Endothelial cell of umbilical vein (primary cell): ENCODE measurements around the gene GEMIN4. TPM values are rescaled to one million over a fixed set of nuclear protein-coding genes. Genes with fewer than 3 reads are reported as not detected.

Experiments
- BruUV-seq: library from RNA; stranded (reverse); fragments of 400-500 nt; replicated peaks from 2 replicates; lab custom pipeline; 2021; lab: Mats Ljungman, UMichigan
- CTCF ChIA-PET: fragments of 300-600, 350-600 bp; sonication (Branson Sonifier 250); formaldehyde crosslinking; loops from one replicate; lab custom pipeline; 2021; ENCODE audit warnings: antibody characterized with exemption, inconsistent platforms; lab: Charles Lee
- POLR2A ChIA-PET: fragments of 300-600, 350-600 bp; sonication (Branson Sonifier 250); formaldehyde crosslinking; loops from one replicate; lab custom pipeline; 2021; ENCODE audit warnings: antibody characterized with exemption, inconsistent platforms; lab: Charles Lee
- DNase-seq: peaks from one replicate; pipeline ENCODE4 v3.0.0-alpha.2; 2011; ENCODE audit warnings: low read depth, low spot score
- FAIRE-seq: peaks from 2 replicates; lab custom pipeline; 2011; peaks lifted over from hg19 to GRCh38; lab: Jason Lieb, UNC
- H2AFZ ChIP-seq: 2 replicates; pipeline ENCODE4 v1.6.0; 2012; ENCODE audit warnings: low read depth, low read length, control low read depth, inconsistent platforms
- H3K27ac ChIP-seq: 2 replicates; pipeline ENCODE4 v1.5.1; 2011; ENCODE audit warnings: low read depth, mild to moderate bottlenecking, control low read depth, low read length, moderate library complexity; ENCODE audit not compliant: insufficient read depth
- H3K27me3 ChIP-seq, 2 experiments: 2 replicates each; pipeline versions ENCODE4 v1.6.0 to v1.6.1; 2011; ENCODE audit warnings: low read length in 2 of 2, mixed read lengths in 1 of 2; ENCODE audit not compliant: control insufficient read depth in 2 of 2, insufficient read depth in 2 of 2
- H3K36me3 ChIP-seq, 2 experiments: 2 replicates in 1 of 2; 3 replicates in 1 of 2; pipeline ENCODE4 v1.5.1; 2011; ENCODE audit warnings: low read length in 2 of 2, mild to moderate bottlenecking in 1 of 2, moderate library complexity in 1 of 2; ENCODE audit not compliant: control insufficient read depth in 2 of 2, insufficient read depth in 2 of 2; ENCODE audit errors: extremely low read depth in 1 of 2
- H3K4me1 ChIP-seq: 3 replicates; pipeline ENCODE4 v1.5.1; 2011; ENCODE audit warnings: mild to moderate bottlenecking, low read length; ENCODE audit not compliant: control insufficient read depth, insufficient read depth; ENCODE audit errors: extremely low read depth
- H3K4me2 ChIP-seq: 2 replicates; pipeline ENCODE4 v1.6.1; 2011; ENCODE audit warnings: low read length, control low read depth, mixed read lengths; ENCODE audit not compliant: insufficient read depth
- H3K4me3 ChIP-seq, 3 experiments: fragments of 200-600 bp in 1 of 3; sonication (generic), shearing (Covaris generic) in 1 of 3; replicated peaks in 1 of 3; 2 replicates each; pipeline ENCODE4 v1.5.1; 2011 to 2016; ENCODE audit warnings: control low read depth in 3 of 3, low read length in 3 of 3, mild to moderate bottlenecking in 2 of 3, inconsistent platforms in 1 of 3, low read depth in 1 of 3, moderate library complexity in 1 of 3; ENCODE audit not compliant: insufficient read depth in 1 of 3
- H3K79me2 ChIP-seq: 2 replicates; pipeline ENCODE4 v1.6.0; 2012; ENCODE audit warnings: low read length, inconsistent platforms; ENCODE audit not compliant: control insufficient read depth, insufficient read depth
- H3K9ac ChIP-seq: replicated peaks from 2 replicates; pipeline ENCODE3; 2011; ENCODE audit warnings: low read length, control low read depth; ENCODE audit not compliant: insufficient read depth; ENCODE audit errors: extremely low read depth
- H3K9me1 ChIP-seq: replicated peaks from 3 replicates; pipeline ENCODE4 v1.6.0; 2011; ENCODE audit warnings: mild to moderate bottlenecking, low read length; ENCODE audit not compliant: control insufficient read depth, insufficient read depth; ENCODE audit errors: extremely low read depth
- H3K9me3 ChIP-seq: replicated peaks from 2 replicates; pipeline ENCODE4 v1.5.1; 2012; ENCODE audit warnings: low read length, inconsistent platforms; ENCODE audit not compliant: control insufficient read depth, insufficient read depth
- H4K20me1 ChIP-seq: replicated peaks from 2 replicates; pipeline ENCODE3; 2011; ENCODE audit warnings: mild to moderate bottlenecking, low read length; ENCODE audit not compliant: control insufficient read depth, insufficient read depth; ENCODE audit errors: extremely low read depth
- EZH2 ChIP-seq: IDR thresholded peaks from 2 replicates; pipeline ENCODE4 v1.6.1; 2012; ENCODE audit warnings: borderline replicate concordance, low read depth, mild to moderate bottlenecking, moderate library complexity, low read length, inconsistent platforms; ENCODE audit not compliant: severe bottlenecking
- GATA2 ChIP-seq: IDR thresholded peaks from 2 replicates; pipeline ENCODE4 v1.7.0; 2011; ENCODE audit warnings: low read depth, mild to moderate bottlenecking, moderate library complexity, mixed read lengths, low read length; ENCODE audit not compliant: insufficient read length, insufficient read depth
- dilution Hi-C: fragments of 300-500 bp; cut with MboI; formaldehyde crosslinking; loops from one replicate; pipeline ENCODE4 v1.15.0; 2019; ENCODE audit warnings: low sequenced_read_pairs; ENCODE audit not compliant: extremely low pct_ligation_motif_present
- intact Hi-C: fragments of 100-400 bp; cut with micrococcal nuclease; formaldehyde crosslinking; loops from one replicate; pipeline ENCODE4 v1.10.0; 2022
- polyA plus RNA-seq, 4 experiments: library from polyadenylated mRNA; depleted of rRNA in 3 of 4; stranded (reverse) in 3 of 4; unstranded in 1 of 4; fragments of >200 nt; gene quantifications; 2 replicates each; pipeline versions ENCODE4 v1.2.1 to v1.2.3, GENCODE V29; 2011 to 2012; ENCODE audit warnings: missing spikeins in 1 of 4
- total RNA-seq: library from RNA; stranded (reverse); gene quantifications from 2 replicates; pipeline ENCODE4 v1.2.3, GENCODE V29; 2021
- TF ChIP-seq, protein P1 (sequence below), 2 donors: IDR thresholded peaks; 1 replicate in 1 of 2; 2 replicates in 1 of 2; pipeline ENCODE4 v1.5.1; 2011; ENCODE audit warnings: low read length in 2 of 2, mild to moderate bottlenecking in 2 of 2, moderate library complexity in 2 of 2, control low read depth in 1 of 2, inconsistent platforms in 1 of 2, low read depth in 1 of 2; ENCODE audit not compliant: insufficient read depth in 1 of 2; ENCODE audit errors: extremely low read depth in 1 of 2

Gene GEMIN4
- total and polyA plus RNA-seq, 2 donors (not counting 3 experiments of a cell fraction or from before 2014, with no cell fraction given) = 23.5 to 29.9 TPM

DNA sequence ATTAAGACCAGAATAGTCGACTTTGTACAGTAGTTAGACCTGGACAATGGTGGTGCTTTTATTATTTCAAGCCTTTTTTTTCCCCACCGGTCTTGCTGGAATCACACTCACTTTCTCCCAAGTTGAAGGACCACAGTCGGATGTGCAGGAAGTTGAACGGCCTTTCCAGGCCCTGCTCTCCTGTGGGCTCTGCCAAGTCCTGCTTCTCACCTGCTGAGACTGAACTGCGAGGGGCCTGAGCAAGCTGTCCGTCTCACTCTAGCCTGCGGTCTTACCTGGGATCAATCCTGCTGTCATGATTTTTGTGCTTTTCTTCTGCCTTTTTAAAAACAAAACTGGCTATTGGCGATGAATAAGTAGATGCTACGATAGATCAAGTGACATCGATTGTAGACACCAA lies 18.3 kb downstream of the GEMIN4 start:
- Histone ChIP-seq H3K9ac (peak overlapping the region; percentile 76), H3K4me3 (peak overlapping the region; percentile 87 to 98 (median 91)), H3K9me3 (no peaks in the 10 kb centered on the region), H3K4me2 (peak overlapping the region; percentile 98), H4K20me1 (no peaks in the 10 kb centered on the region), H3K9me1 (no peaks in the 10 kb centered on the region), H3K4me1 (peaks cover 15% of the 10 kb centered on the region), H2AFZ (peak overlapping the region; percentile 82), H3K36me3 (peaks cover 0 to 7% of the 10 kb centered on the region in 2 experiments), H3K79me2 (peaks cover 35% of the 10 kb centered on the region), H3K27ac (peak overlapping the region; percentile 46), H3K27me3 (no peaks in the 10 kb centered on the region)
- intact Hi-C loops (loop anchor here (1.0 kb wide), 1 partner anchor 19 kb away; the partner anchor contains the start of gene GEMIN4), dilution Hi-C loops (no loop called here)
- ChIA-PET POLR2A (no interaction called here), CTCF (interaction anchor here (1.0 to 1.7 kb wide), 5 partner anchors 12 to 323 kb away, joined by 3 to 8 read pairs (median 4); no protein-coding TSS in a partner anchor)
- DNase-seq (no peak), FAIRE-seq (no peak)
- TSS peak; percentile 32 for BruUV-seq
- TF ChIP-seq, protein P1, sequence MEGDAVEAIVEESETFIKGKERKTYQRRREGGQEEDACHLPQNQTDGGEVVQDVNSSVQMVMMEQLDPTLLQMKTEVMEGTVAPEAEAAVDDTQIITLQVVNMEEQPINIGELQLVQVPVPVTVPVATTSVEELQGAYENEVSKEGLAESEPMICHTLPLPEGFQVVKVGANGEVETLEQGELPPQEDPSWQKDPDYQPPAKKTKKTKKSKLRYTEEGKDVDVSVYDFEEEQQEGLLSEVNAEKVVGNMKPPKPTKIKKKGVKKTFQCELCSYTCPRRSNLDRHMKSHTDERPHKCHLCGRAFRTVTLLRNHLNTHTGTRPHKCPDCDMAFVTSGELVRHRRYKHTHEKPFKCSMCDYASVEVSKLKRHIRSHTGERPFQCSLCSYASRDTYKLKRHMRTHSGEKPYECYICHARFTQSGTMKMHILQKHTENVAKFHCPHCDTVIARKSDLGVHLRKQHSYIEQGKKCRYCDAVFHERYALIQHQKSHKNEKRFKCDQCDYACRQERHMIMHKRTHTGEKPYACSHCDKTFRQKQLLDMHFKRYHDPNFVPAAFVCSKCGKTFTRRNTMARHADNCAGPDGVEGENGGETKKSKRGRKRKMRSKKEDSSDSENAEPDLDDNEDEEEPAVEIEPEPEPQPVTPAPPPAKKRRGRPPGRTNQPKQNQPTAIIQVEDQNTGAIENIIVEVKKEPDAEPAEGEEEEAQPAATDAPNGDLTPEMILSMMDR (IDR thresholded peaks at IDR 0.05; ENCODE audit: extremely low read depth in 1 of 2, insufficient read depth in 1 of 2, low read depth in 1 of 2, low read length in 2 of 2) = no peak
- TF ChIP-seq GATA2 = no peak
- TF ChIP-seq EZH2 = no peak
